Measurements from ENCODE around the gene FAM184A. TPM values are rescaled to one million over a fixed set of nuclear protein-coding genes. Genes with fewer than 3 reads are reported as not detected.
"Not testable (repeated sequence)": the region's sequence is repeated elsewhere in the genome, so short reads cannot be mapped to it uniquely, and the experiment has no call there.

The FAM184A gene
- total RNA-seq, 1 donor from 2014 or later = 0.59 TPM

DNA sequence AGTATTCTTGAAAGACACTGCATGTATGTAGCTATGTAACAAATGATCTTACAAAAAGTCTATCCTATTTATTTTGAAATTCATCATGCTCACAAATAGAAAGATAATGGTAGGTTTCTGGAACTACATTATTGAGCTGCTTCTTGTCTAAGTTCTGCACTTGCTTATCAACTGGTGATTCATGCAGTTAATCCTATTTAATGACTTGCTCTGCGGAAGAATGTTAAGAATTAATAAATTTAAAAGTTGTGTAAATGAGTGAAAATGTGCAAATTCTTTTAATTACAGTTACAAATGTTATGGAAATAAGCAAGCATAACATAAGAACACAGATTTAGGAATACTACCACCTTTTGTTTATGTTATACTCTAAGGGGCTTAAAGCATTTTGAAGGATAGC is 76.4 kb downstream of the FAM184A start:
- Mint-ChIP-seq H3K9me3 (ENCODE audit: unreplicated experiment) (no peaks in the 10 kb centered on the region), H3K36me3 (ENCODE audit: unreplicated experiment) (no peaks in the 10 kb centered on the region), H3K27me3 (ENCODE audit: unreplicated experiment) (peaks cover 3% of the 10 kb centered on the region), H3K4me1 (ENCODE audit: unreplicated experiment) (no peaks in the 10 kb centered on the region), H3K27ac (ENCODE audit: unreplicated experiment) (no peak overlapping the region), H3K4me3 (ENCODE audit: unreplicated experiment) (no peak overlapping the region)
- TF ChIP-seq, protein P1, sequence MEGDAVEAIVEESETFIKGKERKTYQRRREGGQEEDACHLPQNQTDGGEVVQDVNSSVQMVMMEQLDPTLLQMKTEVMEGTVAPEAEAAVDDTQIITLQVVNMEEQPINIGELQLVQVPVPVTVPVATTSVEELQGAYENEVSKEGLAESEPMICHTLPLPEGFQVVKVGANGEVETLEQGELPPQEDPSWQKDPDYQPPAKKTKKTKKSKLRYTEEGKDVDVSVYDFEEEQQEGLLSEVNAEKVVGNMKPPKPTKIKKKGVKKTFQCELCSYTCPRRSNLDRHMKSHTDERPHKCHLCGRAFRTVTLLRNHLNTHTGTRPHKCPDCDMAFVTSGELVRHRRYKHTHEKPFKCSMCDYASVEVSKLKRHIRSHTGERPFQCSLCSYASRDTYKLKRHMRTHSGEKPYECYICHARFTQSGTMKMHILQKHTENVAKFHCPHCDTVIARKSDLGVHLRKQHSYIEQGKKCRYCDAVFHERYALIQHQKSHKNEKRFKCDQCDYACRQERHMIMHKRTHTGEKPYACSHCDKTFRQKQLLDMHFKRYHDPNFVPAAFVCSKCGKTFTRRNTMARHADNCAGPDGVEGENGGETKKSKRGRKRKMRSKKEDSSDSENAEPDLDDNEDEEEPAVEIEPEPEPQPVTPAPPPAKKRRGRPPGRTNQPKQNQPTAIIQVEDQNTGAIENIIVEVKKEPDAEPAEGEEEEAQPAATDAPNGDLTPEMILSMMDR (IDR thresholded peaks at IDR 0.05) = no peak
- DNase-seq (ENCODE audit: extremely low spot score, unreplicated experiment) = no peak

- Mint-ChIP-seq H3K27ac (ENCODE audit: unreplicated experiment) (no peak overlapping the region), H3K9me3 (ENCODE audit: unreplicated experiment) (no peaks in the 10 kb centered on the region), H3K36me3 (ENCODE audit: unreplicated experiment) (no peaks in the 10 kb centered on the region), H3K27me3 (ENCODE audit: unreplicated experiment) (peaks cover 3% of the 10 kb centered on the region), H3K4me1 (ENCODE audit: unreplicated experiment) (no peaks in the 10 kb centered on the region), H3K4me3 (ENCODE audit: unreplicated experiment) (no peak overlapping the region)
- no peak for DNase-seq (ENCODE audit: extremely low spot score, unreplicated experiment)
- TF ChIP-seq, protein P1 (IDR thresholded peaks at IDR 0.05) = no peak
These were observed 78.9 kb downstream of the FAM184A start for GRCh38 chr6:118999494-119000040.

DNA sequence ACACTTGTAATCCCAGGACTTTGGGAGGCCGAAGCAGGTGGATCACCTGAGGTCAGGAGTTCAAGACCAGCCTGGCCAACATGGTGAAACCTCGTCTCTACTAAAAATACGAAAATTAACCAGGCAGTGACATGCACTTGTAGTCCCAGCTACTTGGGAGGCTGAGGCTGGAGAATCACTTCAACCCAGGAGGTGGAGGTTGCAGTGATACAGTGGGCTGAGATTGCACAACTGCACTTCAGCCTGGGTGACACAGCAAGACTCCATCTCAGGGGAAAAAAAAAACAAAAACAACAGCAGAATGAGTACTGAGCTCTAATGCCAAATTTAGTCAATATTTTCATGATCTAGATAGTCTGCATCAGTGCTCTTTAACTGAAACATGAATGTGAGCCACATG is 81.0 kb downstream of the FAM184A start:
- not testable (repeated sequence) for H3K36me3 Mint-ChIP-seq (ENCODE audit: unreplicated experiment); DNase-seq (ENCODE audit: extremely low spot score, unreplicated experiment); H3K27ac Mint-ChIP-seq (ENCODE audit: unreplicated experiment); H3K4me1 Mint-ChIP-seq (ENCODE audit: unreplicated experiment); H3K4me3 Mint-ChIP-seq (ENCODE audit: unreplicated experiment); H3K9me3 Mint-ChIP-seq (ENCODE audit: unreplicated experiment); H3K27me3 Mint-ChIP-seq (ENCODE audit: unreplicated experiment)

DNA sequence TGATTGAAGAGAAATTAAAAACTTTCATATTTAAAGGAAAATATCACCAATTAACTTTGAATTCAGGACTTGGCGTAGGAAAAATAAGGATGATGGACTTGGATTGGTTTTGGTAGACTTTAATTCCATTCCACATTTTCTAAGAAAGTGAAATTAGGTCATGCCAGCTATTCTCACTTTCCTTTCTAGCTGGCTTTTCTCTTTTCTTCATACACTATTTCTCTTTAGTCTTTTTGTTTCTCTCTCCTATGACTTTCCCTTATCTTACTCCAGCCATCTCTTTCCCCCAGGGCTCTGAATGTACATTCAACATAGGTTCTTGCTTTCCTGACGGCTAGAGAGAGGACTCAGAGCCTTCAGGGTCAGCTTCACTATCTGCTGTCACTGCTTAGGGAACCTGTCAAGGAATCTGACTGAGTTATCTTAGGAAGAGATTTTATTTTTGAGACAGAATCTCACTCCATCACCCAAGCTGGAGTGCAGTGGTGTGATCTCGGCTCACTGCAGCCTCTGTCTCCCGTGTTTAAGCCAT is 82.1 kb downstream of the FAM184A start:
- H3K36me3 Mint-ChIP-seq (ENCODE audit: unreplicated experiment) = no peaks in the 10 kb centered on the region
- no peak overlapping the region for H3K4me3 Mint-ChIP-seq (ENCODE audit: unreplicated experiment)
- no peak for DNase-seq (ENCODE audit: extremely low spot score, unreplicated experiment)
- peaks cover 3% of the 10 kb centered on the region for H3K27me3 Mint-ChIP-seq (ENCODE audit: unreplicated experiment)
- H3K4me1 Mint-ChIP-seq (ENCODE audit: unreplicated experiment) = no peaks in the 10 kb centered on the region
- TF ChIP-seq, protein P1 (IDR thresholded peaks at IDR 0.05) = no peak
- H3K9me3 Mint-ChIP-seq (ENCODE audit: unreplicated experiment) = no peaks in the 10 kb centered on the region
- no peak overlapping the region for H3K27ac Mint-ChIP-seq (ENCODE audit: unreplicated experiment)

DNA sequence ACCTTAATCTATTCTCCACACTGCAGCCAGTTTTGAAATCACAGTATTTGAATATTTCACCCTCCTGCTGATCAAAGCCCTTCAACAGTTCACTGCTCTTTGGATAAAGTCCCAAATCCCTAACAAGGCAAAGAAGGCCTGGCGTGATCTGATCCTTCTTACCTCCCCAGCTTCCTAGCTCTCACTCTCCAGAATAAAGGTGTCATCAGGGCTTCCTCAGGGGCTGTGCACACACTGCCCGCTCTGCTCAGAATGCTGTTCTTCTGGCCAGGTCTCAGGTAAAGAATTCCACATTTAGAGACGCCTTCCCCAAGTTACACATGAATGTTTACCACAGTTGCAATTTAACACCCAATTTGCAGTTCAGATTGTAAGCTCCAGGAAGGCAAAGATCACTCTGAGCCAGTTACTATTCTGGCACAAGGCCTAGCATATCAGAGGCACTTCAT is 84.6 kb downstream of the FAM184A start:
- Mint-ChIP-seq H3K27me3 (ENCODE audit: unreplicated experiment) (peaks cover 3% of the 10 kb centered on the region), H3K9me3 (ENCODE audit: unreplicated experiment) (no peaks in the 10 kb centered on the region), H3K4me3 (ENCODE audit: unreplicated experiment) (no peak overlapping the region), H3K27ac (ENCODE audit: unreplicated experiment) (no peak overlapping the region), H3K36me3 (ENCODE audit: unreplicated experiment) (no peaks in the 10 kb centered on the region), H3K4me1 (ENCODE audit: unreplicated experiment) (no peaks in the 10 kb centered on the region)
- TF ChIP-seq, protein P1 (IDR thresholded peaks at IDR 0.05) = no peak
- DNase-seq (ENCODE audit: extremely low spot score, unreplicated experiment) = no peak

Measured in osteocyte (in vitro differentiated cells).